Activated naive CD8-positive, alpha-beta T cell (primary cell): ENCODE measurements around the gene BUD23.
"Not testable (repeated sequence)": the region's sequence is repeated elsewhere in the genome, so short reads cannot be mapped to it uniquely, and the experiment has no call there.

ENCODE experiments used
- H3K27ac Mint-ChIP-seq: one replicate; pipeline ENCODE4 v1.8.0; 2021; ENCODE audit warnings: mixed read lengths
- H3K27me3 Mint-ChIP-seq: one replicate; pipeline ENCODE4 v1.8.0; 2021; ENCODE audit warnings: mixed read lengths
- H3K36me3 Mint-ChIP-seq: one replicate; pipeline ENCODE4 v1.8.0; 2021; ENCODE audit warnings: mixed read lengths
- H3K4me1 Mint-ChIP-seq: one replicate; pipeline ENCODE4 v1.8.0; 2021; ENCODE audit warnings: low read depth, mixed read lengths
- H3K4me3 Mint-ChIP-seq: one replicate; pipeline ENCODE4 v1.8.0; 2021; ENCODE audit warnings: mild to moderate bottlenecking, mixed read lengths
- H3K9me3 Mint-ChIP-seq: one replicate; pipeline ENCODE4 v1.8.0; 2021; ENCODE audit warnings: low read depth, mixed read lengths

BUD23 gene

GRCh38 chr7:73717025-73717807, 33.8 kb downstream of the BUD23 start:
- Mint-ChIP-seq H3K27me3 (no peaks in the 10 kb centered on the region), H3K9me3 (no peaks in the 10 kb centered on the region), H3K27ac (no peak overlapping the region), H3K4me1 (peaks cover 32% of the 10 kb centered on the region), H3K36me3 (peaks cover 2% of the 10 kb centered on the region), H3K4me3 (peak overlapping the region; percentile 89)

DNA sequence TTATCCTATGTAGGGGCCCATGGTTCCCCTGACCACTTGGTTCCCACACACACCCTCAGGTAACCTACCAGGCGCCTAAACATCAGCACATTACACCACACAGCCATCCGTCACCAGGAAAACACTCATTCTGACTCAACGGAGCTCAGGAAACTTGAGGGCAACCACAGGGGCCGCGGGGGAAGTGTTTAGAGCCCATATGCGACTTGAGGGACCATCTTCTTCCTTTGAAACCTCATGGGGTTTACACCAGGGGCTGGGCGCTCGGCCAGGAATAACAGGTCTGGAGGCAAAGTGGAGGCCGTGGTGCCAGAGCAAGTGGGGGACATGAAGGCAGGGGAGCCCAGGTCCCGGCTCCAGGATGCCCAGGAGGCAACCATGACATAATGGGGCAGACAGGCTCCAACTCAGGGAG, 34.6 kb downstream of the BUD23 start:
- H3K9me3 Mint-ChIP-seq: no peaks in the 10 kb centered on the region
- H3K27ac Mint-ChIP-seq: peak overlapping the region; percentile 74
- peak overlapping the region; percentile 89 for H3K4me3 Mint-ChIP-seq
- peaks cover 30% of the 10 kb centered on the region for H3K4me1 Mint-ChIP-seq
- H3K36me3 Mint-ChIP-seq: peaks cover 2% of the 10 kb centered on the region
- H3K27me3 Mint-ChIP-seq: no peaks in the 10 kb centered on the region

- H3K4me3 Mint-ChIP-seq: peak overlapping the region; percentile 89
- peaks cover 29% of the 10 kb centered on the region for H3K4me1 Mint-ChIP-seq
- no peaks in the 10 kb centered on the region for H3K9me3 Mint-ChIP-seq
- H3K27ac Mint-ChIP-seq: no peak overlapping the region
- H3K27me3 Mint-ChIP-seq: no peaks in the 10 kb centered on the region
- H3K36me3 Mint-ChIP-seq: peaks cover 2% of the 10 kb centered on the region
Observed at GRCh38 chr7:73718438-73718881, 35.1 kb downstream of the BUD23 start.

DNA sequence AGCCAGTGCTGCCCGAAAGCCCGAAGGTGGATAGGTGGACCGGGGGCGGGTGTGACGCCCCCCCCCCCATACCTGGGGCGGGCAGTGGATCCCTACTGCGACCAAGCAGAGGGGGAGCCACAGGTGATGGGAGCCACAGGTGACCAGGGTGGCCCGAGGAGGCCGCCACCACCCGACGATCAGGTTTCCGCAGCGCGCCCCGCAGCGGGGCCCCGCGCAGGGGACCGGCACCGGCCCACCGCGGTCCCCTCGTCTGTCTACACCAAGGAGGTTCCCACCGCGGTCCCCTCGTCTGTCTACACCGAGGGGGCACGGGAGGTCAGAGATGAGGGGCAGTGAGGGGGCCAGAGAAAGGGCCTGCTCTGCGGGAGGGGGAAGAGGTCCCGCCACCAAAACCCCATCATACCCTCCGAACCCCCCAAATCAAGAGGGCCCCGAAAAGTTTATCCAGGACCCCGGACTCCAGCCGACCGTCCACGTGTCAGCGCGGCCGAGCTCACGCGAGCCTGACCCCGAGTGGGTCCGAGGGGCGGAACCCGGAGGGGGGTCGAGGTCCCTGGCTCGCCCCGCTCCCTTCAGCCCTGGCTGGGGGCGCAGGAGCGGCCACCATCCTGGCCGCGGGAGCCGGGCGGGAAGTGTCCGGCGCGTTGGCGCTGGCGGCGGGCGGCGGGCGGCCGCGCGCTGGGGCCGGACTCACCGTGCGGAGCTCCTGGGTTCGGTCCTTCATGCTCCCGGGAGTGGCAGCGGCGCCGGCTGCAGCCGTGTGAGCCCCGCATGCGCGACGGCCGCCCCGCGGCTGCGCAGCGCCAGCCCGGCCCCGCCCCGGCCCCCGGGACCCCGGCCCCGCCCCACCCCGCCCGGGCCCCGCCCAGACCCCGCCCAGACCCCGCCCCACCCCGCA, 35.8 kb downstream of the BUD23 start, which contains the start of gene STX1A:
Gene STX1A (minus strand): TSS at position 765 of the 901 bp plus-strand sequence. CDS start 38 bp downstream, at position 727.
- peaks cover 29% of the 10 kb centered on the region for H3K4me1 Mint-ChIP-seq
- H3K36me3 Mint-ChIP-seq: peaks cover 2% of the 10 kb centered on the region
- H3K27ac Mint-ChIP-seq: peak within 1 kb of the TSS; percentile 22
- no peaks in the 10 kb centered on the region for H3K9me3 Mint-ChIP-seq
- H3K4me3 Mint-ChIP-seq: peak within 1 kb of the TSS; percentile 89
- H3K27me3 Mint-ChIP-seq: no peaks in the 10 kb centered on the region

GRCh38 chr7:73719806-73720169, 36.4 kb downstream of the BUD23 start:
- Mint-ChIP-seq H3K27ac (no peak overlapping the region), H3K4me1 (peaks cover 30% of the 10 kb centered on the region), H3K4me3 (peak overlapping the region; percentile 79), H3K9me3 (no peaks in the 10 kb centered on the region), H3K27me3 (no peaks in the 10 kb centered on the region), H3K36me3 (peaks cover 2% of the 10 kb centered on the region)

DNA sequence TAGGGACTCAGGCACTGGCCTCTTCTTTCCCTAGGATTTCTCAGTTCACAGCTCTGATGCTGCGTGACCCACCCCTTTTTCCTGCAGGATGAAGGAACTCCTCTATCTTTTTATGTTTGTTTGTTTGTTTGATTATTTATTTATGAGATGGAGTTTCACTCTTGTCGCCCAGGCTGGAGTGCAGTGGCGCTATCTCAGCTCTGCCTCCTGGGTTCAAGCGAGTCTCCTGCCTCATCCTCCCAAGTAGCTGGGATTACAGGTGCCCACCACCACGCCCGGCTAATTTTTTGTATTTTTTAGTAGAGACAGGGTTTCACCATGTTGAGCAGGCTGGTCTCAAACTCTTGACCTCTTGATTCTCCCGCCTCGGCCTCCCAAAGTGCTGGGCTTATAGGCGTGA, 37.0 kb downstream of the BUD23 start:
- H3K4me3 Mint-ChIP-seq: peak overlapping the region; percentile 79
- peak overlapping the region; percentile 22 for H3K27ac Mint-ChIP-seq
- not testable (repeated sequence) for H3K36me3 Mint-ChIP-seq, H3K9me3 Mint-ChIP-seq, H3K27me3 Mint-ChIP-seq
- peaks cover 30% of the 10 kb centered on the region for H3K4me1 Mint-ChIP-seq

GRCh38 chr7:73721377-73721817, 38.0 kb downstream of the BUD23 start:
- Mint-ChIP-seq H3K36me3 (no peaks in the 10 kb centered on the region), H3K4me3 (peak overlapping the region; percentile 46), H3K4me1 (peaks cover 22% of the 10 kb centered on the region), H3K9me3 (no peaks in the 10 kb centered on the region), H3K27me3 (no peaks in the 10 kb centered on the region), H3K27ac (no peak overlapping the region)

DNA sequence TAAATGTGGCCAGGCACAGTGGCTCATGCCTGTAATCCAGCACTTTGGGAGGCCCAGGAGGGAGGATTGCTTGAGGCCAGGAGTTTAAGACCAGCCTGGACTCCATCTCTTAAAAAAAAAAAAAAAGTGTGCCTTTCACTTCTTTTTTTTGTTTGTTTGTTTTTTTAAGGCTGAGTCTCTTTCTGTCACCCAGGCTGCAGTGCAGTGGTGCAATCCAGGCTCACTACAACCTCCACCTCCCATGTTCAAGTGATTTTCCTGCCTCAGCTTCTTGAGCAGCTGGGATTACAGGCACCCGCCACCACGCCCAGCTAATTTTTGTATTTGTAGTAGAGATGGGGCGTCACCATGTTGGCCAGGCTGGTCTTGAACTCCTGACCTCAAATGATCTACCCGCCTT, 38.8 kb downstream of the BUD23 start:
- H3K36me3 Mint-ChIP-seq, H3K27ac Mint-ChIP-seq, H3K4me3 Mint-ChIP-seq, H3K9me3 Mint-ChIP-seq, H3K27me3 Mint-ChIP-seq: not testable (repeated sequence)
- peaks cover 17% of the 10 kb centered on the region for H3K4me1 Mint-ChIP-seq

- Mint-ChIP-seq H3K4me3 (no peak overlapping the region), H3K27me3 (no peaks in the 10 kb centered on the region), H3K9me3 (no peaks in the 10 kb centered on the region), H3K36me3 (no peaks in the 10 kb centered on the region), H3K4me1 (peaks cover 12% of the 10 kb centered on the region), H3K27ac (no peak overlapping the region)
Observed at GRCh38 chr7:73722785-73723184, 39.4 kb downstream of the BUD23 start.

- H3K36me3 Mint-ChIP-seq: no peaks in the 10 kb centered on the region
- H3K4me1 Mint-ChIP-seq: peaks cover 7% of the 10 kb centered on the region
- H3K27ac Mint-ChIP-seq: no peak overlapping the region
- H3K27me3 Mint-ChIP-seq: peaks cover 3% of the 10 kb centered on the region
- H3K9me3 Mint-ChIP-seq: no peaks in the 10 kb centered on the region
- H3K4me3 Mint-ChIP-seq: no peak overlapping the region
Observed at GRCh38 chr7:73723813-73724212, 40.4 kb downstream of the BUD23 start.

DNA sequence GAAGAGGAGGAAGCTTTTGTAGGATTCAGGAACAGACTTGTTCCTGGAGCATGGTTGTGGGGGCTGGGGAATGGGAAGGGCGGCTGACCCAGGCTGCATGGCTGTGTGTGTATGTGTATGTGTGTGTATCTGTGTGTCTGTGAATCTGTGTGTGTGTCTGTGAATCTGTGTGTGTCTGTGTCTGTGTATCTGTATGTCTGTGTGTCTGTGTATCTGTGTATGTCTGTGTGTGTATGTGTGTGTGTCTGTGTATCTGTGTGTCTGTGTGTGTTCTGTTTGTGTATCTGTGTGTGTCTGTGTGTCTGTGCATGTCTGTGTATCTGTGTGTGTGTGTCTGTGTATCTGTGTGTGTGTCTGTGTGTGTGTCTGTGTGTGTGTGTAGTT, 42.7 kb downstream of the BUD23 start:
- Mint-ChIP-seq H3K9me3 (no peaks in the 10 kb centered on the region), H3K27me3 (peaks cover 3% of the 10 kb centered on the region), H3K36me3 (no peaks in the 10 kb centered on the region), H3K27ac (no peak overlapping the region), H3K4me3 (no peak overlapping the region), H3K4me1 (peaks cover 2% of the 10 kb centered on the region)

DNA sequence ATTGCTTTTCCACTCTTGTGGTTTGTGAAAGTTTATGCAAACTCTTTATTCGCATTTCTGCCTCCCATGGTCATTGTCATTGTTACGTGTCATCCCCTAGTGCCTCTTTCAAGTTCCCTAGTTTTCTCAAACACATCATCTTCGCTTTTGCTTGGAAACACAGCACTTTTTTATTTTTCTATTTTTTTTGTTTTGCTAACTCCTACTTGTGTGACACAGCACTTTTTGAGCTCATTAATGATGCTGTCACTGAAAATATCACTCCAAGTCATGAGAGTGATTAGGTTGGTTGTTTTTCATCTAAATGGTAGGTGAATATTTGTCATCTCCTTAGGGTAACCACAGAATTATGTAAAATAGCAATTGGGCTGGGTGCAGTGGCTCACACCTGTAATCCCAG, 44.6 kb downstream of the BUD23 start:
- Mint-ChIP-seq H3K27ac (no peak overlapping the region), H3K9me3 (no peaks in the 10 kb centered on the region), H3K36me3 (no peaks in the 10 kb centered on the region), H3K27me3 (peaks cover 3% of the 10 kb centered on the region), H3K4me1 (peaks cover 2% of the 10 kb centered on the region), H3K4me3 (no peak overlapping the region)

- Mint-ChIP-seq H3K36me3 (no peaks in the 10 kb centered on the region), H3K27ac (no peak overlapping the region), H3K27me3 (peaks cover 3% of the 10 kb centered on the region), H3K4me3 (no peak overlapping the region), H3K4me1 (peaks cover 2% of the 10 kb centered on the region), H3K9me3 (no peaks in the 10 kb centered on the region)
Observed at GRCh38 chr7:73728551-73728950, 45.2 kb downstream of the BUD23 start.

DNA sequence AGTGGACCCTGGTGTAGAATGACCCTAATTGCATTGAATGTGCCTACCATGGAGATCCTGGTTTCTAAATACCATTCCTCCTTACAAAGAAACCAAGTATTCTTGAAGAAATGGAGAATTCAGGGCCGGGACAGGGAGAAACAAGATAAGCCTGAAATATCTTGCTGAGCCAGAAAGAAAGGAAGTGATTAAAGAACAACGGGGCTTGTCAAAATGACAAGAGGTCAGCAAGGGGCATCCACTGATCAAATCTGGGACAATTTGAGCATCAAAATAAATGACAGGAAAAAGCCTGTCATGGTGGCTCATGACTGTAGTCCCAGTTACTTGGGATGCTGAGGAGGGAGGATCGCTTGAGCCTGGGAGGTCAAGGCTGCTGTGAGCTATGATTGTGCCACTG, 47.1 kb downstream of the BUD23 start:
- H3K9me3 Mint-ChIP-seq: no peaks in the 10 kb centered on the region
- no peak overlapping the region for H3K27ac Mint-ChIP-seq
- peaks cover 3% of the 10 kb centered on the region for H3K27me3 Mint-ChIP-seq
- no peak overlapping the region for H3K4me3 Mint-ChIP-seq
- H3K36me3 Mint-ChIP-seq: no peaks in the 10 kb centered on the region
- H3K4me1 Mint-ChIP-seq: peaks cover 6% of the 10 kb centered on the region

GRCh38 chr7:73732397-73732796, 49.0 kb downstream of the BUD23 start:
- H3K9me3 Mint-ChIP-seq: no peaks in the 10 kb centered on the region
- H3K4me1 Mint-ChIP-seq: peaks cover 6% of the 10 kb centered on the region
- H3K27ac Mint-ChIP-seq: no peak overlapping the region
- H3K27me3 Mint-ChIP-seq: peaks cover 3% of the 10 kb centered on the region
- no peaks in the 10 kb centered on the region for H3K36me3 Mint-ChIP-seq
- H3K4me3 Mint-ChIP-seq: no peak overlapping the region
